GM13976 (cell line): Measurements from ENCODE around the gene PTPRG.

Experiments used
- DNase-seq: peaks from one replicate; pipeline ENCODE4 v3.0.0; 2012; ENCODE audit warnings: low spot score
- in situ Hi-C: fragments of 300-500 bp; cut with MboI; formaldehyde crosslinking; loops from one replicate; pipeline ENCODE4 v1.12.0; 2022; ENCODE audit warnings: low sequenced_read_pairs, mixed read lengths, inconsistent platforms; ENCODE audit not compliant: unreplicated experiment
- TF ChIP-seq, protein P1 (sequence below): IDR thresholded peaks from 2 replicates; pipeline ENCODE4 v1.5.1; 2012; ENCODE audit warnings: borderline replicate concordance, mild to moderate bottlenecking; ENCODE audit not compliant: insufficient read depth; ENCODE audit errors: extremely low read depth, missing control alignments, control extremely low read depth

The PTPRG gene

GRCh38 chr3:62010989-62011388, 449.6 kb downstream of the PTPRG start:
- no peak for DNase-seq
- TF ChIP-seq, protein P1, sequence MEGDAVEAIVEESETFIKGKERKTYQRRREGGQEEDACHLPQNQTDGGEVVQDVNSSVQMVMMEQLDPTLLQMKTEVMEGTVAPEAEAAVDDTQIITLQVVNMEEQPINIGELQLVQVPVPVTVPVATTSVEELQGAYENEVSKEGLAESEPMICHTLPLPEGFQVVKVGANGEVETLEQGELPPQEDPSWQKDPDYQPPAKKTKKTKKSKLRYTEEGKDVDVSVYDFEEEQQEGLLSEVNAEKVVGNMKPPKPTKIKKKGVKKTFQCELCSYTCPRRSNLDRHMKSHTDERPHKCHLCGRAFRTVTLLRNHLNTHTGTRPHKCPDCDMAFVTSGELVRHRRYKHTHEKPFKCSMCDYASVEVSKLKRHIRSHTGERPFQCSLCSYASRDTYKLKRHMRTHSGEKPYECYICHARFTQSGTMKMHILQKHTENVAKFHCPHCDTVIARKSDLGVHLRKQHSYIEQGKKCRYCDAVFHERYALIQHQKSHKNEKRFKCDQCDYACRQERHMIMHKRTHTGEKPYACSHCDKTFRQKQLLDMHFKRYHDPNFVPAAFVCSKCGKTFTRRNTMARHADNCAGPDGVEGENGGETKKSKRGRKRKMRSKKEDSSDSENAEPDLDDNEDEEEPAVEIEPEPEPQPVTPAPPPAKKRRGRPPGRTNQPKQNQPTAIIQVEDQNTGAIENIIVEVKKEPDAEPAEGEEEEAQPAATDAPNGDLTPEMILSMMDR: no peak
- in situ Hi-C loops: no loop called here

DNA sequence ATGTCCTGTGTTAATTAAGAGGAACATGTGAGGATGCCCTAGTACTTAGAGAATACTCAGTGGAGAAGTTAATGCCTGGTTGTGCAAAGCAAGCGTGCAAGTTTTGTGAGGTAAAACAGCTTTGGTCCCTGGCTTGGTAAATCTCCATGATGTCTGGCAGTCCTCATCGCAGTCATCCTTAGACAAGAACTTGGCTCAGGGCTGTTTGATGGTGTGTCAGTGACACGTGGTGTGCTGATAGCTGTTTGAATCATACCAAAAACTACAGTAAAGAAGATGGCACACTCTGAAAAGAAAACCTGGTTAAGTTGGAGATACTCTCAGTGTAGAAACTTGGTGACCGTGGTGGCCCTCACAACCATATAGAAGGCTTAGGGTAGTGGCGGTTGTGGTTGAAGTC, 450.3 kb downstream of the PTPRG start:
- in situ Hi-C loops: no loop called here
- DNase-seq: no peak
- TF ChIP-seq, protein P1: no peak

GRCh38 chr3:62013951-62014350, 452.6 kb downstream of the PTPRG start:
- in situ Hi-C loops: no loop called here
- DNase-seq: no peak
- TF ChIP-seq, protein P1: no peak

- in situ Hi-C loops: no loop called here
- TF ChIP-seq, protein P1: no peak
- DNase-seq: no peak
These were observed 453.7 kb downstream of the PTPRG start for GRCh38 chr3:62015111-62015510.

DNA sequence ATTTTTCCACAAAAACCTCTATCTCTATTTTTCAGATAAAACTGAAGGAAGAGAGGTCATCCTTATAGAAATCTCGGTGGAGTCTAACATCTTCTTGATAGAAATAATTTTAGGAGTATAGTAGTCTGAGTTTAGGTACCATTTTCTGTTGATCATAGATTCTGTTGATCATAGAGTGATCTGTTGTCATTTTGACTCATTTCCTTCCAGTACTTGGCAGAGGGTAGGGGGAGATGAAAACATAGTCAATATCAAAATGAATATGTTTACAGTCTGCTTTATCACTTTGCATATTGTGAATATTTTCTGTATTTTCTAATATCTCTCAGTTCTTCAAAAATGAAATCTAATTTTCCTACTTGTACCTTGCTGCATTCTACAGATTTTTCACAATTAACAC, 458.5 kb downstream of the PTPRG start:
- no peak for DNase-seq
- in situ Hi-C loops: no loop called here
- TF ChIP-seq, protein P1: no peak

GRCh38 chr3:62020706-62021105, 459.3 kb downstream of the PTPRG start:
- in situ Hi-C loops: no loop called here
- no peak for DNase-seq

More at GRCh38 chr3:62020706-62021105, 459.3 kb downstream of the PTPRG start:
- TF ChIP-seq, protein P1: no peak
